HG03354 (cell line): ENCODE measurements around the gene PNPLA6.

Experiments used
- ATAC-seq: cut with Tn5 transposase; IDR thresholded peaks from one replicate; pipeline ENCODE4 v1.9.1; 2021; ENCODE audit warnings: mild to moderate bottlenecking; ENCODE audit not compliant: unreplicated experiment, poor library complexity, severe bottlenecking

The PNPLA6 gene

DNA sequence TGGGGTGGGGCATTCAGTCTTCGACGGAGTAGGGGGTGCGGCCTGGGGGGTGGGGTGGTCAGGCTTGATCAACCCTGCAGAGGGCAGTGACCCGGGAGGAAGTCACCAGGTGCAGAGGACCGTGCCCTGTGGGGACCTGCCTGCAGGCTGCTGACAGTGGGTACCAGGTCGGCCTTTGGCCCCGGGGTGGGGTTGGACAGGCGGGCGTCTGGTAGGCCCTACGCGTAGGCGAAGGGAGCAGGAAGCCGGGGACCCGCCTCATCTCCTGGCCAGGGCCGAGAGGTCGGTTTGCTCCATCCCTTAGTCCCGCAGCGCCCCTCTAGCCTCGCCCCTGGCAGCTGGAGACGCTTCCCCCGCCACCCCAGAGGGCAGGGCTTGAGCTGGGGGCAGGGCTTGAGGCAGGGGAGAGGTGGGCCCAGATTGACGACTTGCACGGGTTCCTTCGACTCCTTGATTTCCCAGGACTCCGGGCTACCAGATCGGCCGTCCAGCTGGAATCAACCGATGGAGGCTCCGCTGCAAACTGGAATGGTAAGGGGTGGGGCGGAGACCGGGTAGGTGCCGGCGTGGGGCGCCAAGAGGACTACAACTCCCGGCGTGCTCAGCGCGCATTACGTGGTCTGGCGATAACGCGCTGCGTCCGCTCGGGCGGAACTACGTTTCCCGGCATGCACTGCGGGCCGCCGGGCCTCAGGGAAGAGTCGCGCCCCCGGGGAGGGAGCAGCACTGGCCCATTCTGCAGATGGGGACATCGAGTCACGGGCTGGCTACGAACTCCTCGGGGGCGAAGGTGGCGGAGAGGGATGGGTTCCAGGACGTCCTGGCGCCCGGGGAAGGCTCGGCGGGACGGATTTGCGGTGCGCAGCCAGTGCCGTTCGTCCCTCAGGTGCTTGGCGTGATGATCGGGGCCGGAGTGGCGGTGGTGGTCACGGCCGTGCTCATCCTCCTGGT lies at the start of gene PNPLA6:
Gene PNPLA6 (plus strand): TSS at position 671 of the 951 bp plus-strand sequence. CDS start 72 bp downstream, at position 743.
- peak; percentile 66 for ATAC-seq

- ATAC-seq = no peak
Observed at GRCh38 chr19:7486923-7487322, 48.6 kb upstream of the PNPLA6 start.

- ATAC-seq = peak; percentile 78
Observed at GRCh38 chr19:7488736-7489353, 46.7 kb upstream of the PNPLA6 start, which contains the start of gene PEX11G. Gene PEX11G (minus strand): TSS chr19:7489035. CDS start chr19:7489010, 25 bp downstream.

- no peak for ATAC-seq
Observed at GRCh38 chr19:7489609-7490044, 45.9 kb upstream of the PNPLA6 start.

GRCh38 chr19:7492142-7492541 lies 43.4 kb upstream of the PNPLA6 start:
- no peak for ATAC-seq

DNA sequence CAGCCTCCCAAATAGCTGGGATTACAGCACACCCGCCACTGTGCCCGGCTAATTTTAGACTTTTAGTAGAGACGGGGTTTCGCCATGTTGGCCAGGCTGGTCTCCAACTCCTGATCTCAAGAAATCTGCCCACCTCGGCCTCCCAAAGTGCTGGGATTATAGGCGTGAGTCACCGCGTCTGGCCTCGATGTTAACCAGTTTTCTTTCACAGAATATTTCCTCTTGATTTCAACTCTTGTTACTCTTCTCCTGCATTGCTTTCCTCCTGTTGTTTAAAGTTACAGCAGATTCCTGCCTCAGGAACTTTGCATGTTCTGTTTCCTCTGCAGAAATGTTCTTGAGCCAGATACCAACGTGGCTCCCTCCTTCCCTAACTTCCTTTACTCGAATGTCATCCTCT lies 43.0 kb upstream of the PNPLA6 start:
- ATAC-seq = no peak

GRCh38 chr19:7494416-7495098 lies 41.0 kb upstream of the PNPLA6 start:
- ATAC-seq = no peak

- ATAC-seq = no peak
Observed at GRCh38 chr19:7497292-7497691, 38.2 kb upstream of the PNPLA6 start.

GRCh38 chr19:7500811-7501450 lies 34.6 kb upstream of the PNPLA6 start:
- no peak for ATAC-seq

- no peak for ATAC-seq
Observed at GRCh38 chr19:7502552-7502951, 33.0 kb upstream of the PNPLA6 start.

- ATAC-seq = no peak
Observed at GRCh38 chr19:7504684-7505083, 30.8 kb upstream of the PNPLA6 start.

DNA sequence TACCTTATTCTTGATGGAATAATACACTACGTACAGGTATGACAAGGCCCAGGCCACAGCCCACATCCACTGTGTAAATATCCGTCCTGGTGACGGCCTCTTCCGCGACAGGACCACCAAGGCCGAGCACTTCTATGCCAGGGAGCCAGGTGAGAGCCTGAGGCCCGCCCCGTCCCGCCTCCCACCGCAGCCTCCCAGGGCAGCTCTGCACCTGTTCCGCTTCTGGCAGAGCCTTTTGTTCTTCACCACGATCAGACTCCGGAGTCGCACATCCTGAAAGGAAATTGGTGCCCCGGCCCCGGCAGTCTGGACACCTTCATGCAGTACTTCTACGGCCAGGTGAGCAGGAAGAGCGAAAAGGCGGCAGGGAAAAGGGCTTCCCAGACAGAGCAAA lies 30.2 kb upstream of the PNPLA6 start:
- no peak for ATAC-seq

- ATAC-seq = no peak
Observed at GRCh38 chr19:7505682-7506384, 29.7 kb upstream of the PNPLA6 start.

- no peak for ATAC-seq
Observed at GRCh38 chr19:7506385-7507328, 28.9 kb upstream of the PNPLA6 start.

DNA sequence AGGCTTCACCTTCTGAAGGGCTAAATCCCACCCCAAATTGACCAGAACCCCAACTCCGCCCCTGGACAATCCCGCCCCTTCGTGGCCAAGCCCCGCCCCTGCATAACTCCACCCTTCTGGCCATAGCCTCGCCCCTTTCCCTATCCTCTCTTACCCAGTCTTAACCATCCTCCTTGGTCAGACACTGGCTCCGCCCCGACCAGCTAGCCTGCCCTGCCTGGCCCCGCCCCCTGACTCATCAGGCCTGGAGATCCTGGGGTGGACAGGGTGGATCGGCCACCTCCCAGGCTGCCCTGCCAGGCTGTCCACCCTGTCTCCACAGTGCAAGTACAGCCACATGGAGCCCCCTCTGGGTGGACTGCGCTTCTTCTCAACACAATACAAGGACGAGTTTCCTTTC lies 27.6 kb upstream of the PNPLA6 start:
- no peak for ATAC-seq

- ATAC-seq = no peak
Observed at GRCh38 chr19:7509625-7510024, 25.9 kb upstream of the PNPLA6 start.

DNA sequence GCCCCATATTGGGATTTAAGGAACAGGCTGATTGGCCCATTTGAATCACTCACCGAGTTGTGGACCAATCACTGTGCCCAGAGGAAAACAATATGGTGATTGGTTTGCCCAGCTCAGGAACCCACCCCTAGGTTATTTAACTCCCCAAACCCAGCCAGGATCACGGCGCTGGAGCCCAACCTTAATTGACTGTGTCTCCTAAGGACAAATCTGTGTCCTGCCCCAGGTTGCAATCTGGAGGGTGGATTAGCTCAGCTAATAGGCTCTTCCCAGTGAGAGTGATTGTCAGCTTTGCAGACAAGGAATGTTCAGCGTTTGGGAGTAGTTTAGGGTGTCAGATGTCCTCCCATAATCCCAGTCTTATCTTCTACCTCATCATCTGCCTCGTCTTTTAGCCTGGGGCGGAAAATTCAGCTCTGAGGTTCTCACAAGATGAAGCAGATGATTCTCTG lies 23.1 kb upstream of the PNPLA6 start:
- no peak for ATAC-seq
